ENCODE results near the gene SEC61A1. TPM values are rescaled to one million over a fixed set of nuclear protein-coding genes. Genes with fewer than 3 reads are reported as not detected.

The SEC61A1 gene
- total RNA-seq, 2 donors from 2014 or later: 152 to 174 TPM

DNA sequence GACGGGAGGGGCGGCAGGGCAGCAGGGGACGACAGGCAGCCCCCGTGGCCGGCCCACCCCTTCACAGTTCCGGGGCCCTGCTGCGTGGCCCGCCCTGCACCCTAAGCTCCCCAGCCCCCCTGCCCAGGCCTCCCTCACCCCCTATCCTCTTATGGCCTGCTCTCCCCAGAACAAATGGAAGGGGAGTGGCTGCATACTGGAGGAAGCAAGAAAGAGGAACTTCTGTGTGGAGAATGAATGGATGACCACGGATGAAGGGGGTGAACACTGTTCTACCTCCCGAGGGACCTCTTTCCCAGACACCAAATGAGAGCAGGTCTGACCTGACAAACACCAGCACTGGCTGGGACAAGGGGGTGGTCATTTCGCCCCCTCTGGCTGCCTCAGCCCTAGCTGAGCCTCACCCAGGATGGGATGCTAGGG, 25.0 kb downstream of the SEC61A1 start:
- H3K4me1 ChIP-seq (ENCODE audit: control insufficient read depth, insufficient read depth, low read length): peaks cover 3% of the 10 kb centered on the region
- no peak overlapping the region for H3K9ac ChIP-seq (ENCODE audit: extremely low read depth, low read length, poor library complexity, severe bottlenecking)
- H3K27me3 Mint-ChIP-seq (ENCODE audit: insufficient read depth): peaks cover 14% of the 10 kb centered on the region
- H3K36me3 Mint-ChIP-seq (ENCODE audit: low read depth): peaks cover 38% of the 10 kb centered on the region
- H3K4me1 Mint-ChIP-seq: peaks cover 5% of the 10 kb centered on the region
- no peak overlapping the region for H3K4me3 Mint-ChIP-seq
- no peak overlapping the region for H3K27ac Mint-ChIP-seq
- WGBS, 2 experiments (ENCODE audit: insufficient coverage in 1 of 2, insufficient read length in 1 of 2): 33 to 67% methylated on average over 3 to 11 of the region's 11 CpGs
- H3K36me3 ChIP-seq (ENCODE audit: control insufficient read depth, insufficient read depth, low read length): peaks cover 31% of the 10 kb centered on the region
- H3K4me3 ChIP-seq (ENCODE audit: low read length): no peak overlapping the region
- H3K27ac ChIP-seq (ENCODE audit: low read depth, low read length): no peak overlapping the region
- no peaks in the 10 kb centered on the region for H3K27me3 ChIP-seq (ENCODE audit: control insufficient read depth, insufficient read depth, low read length, poor library complexity, severe bottlenecking)
- TF ChIP-seq, protein P1, sequence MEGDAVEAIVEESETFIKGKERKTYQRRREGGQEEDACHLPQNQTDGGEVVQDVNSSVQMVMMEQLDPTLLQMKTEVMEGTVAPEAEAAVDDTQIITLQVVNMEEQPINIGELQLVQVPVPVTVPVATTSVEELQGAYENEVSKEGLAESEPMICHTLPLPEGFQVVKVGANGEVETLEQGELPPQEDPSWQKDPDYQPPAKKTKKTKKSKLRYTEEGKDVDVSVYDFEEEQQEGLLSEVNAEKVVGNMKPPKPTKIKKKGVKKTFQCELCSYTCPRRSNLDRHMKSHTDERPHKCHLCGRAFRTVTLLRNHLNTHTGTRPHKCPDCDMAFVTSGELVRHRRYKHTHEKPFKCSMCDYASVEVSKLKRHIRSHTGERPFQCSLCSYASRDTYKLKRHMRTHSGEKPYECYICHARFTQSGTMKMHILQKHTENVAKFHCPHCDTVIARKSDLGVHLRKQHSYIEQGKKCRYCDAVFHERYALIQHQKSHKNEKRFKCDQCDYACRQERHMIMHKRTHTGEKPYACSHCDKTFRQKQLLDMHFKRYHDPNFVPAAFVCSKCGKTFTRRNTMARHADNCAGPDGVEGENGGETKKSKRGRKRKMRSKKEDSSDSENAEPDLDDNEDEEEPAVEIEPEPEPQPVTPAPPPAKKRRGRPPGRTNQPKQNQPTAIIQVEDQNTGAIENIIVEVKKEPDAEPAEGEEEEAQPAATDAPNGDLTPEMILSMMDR (conservative IDR thresholded peaks at IDR 0.05): no peak
- no peaks in the 10 kb centered on the region for H3K9me3 ChIP-seq (ENCODE audit: control insufficient read depth, low read length)
- DNase-seq: no peak
- no peaks in the 10 kb centered on the region for H3K9me3 Mint-ChIP-seq

DNA sequence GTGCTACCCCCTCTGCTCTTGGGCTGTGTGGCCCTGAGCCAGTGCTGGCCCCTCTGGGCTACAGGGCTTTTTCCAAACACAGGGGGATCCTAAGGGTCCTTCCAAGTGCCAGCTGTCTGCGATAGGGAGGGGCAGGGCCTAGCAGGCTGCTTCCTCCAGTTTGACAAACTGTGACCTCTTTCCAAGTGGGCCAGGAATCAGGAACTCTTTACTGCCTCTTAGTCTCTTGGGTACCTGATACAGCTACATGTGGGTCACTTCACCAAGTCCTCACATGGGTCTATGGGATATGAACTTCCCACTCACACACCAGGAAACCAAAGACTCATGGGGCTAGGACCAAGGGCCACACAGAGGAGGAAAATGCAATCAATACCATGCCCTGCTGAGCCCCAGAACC, 25.4 kb downstream of the SEC61A1 start:
- peaks cover 31% of the 10 kb centered on the region for H3K36me3 ChIP-seq (ENCODE audit: control insufficient read depth, insufficient read depth, low read length)
- Mint-ChIP-seq H3K4me3 (no peak overlapping the region), H3K4me1 (peaks cover 5% of the 10 kb centered on the region), H3K27ac (no peak overlapping the region), H3K36me3 (ENCODE audit: low read depth) (peaks cover 42% of the 10 kb centered on the region), H3K27me3 (ENCODE audit: insufficient read depth) (peaks cover 14% of the 10 kb centered on the region), H3K9me3 (no peaks in the 10 kb centered on the region)
- H3K4me1 ChIP-seq (ENCODE audit: control insufficient read depth, insufficient read depth, low read length): peaks cover 3% of the 10 kb centered on the region
- H3K9me3 ChIP-seq (ENCODE audit: control insufficient read depth, low read length): no peaks in the 10 kb centered on the region
- no peaks in the 10 kb centered on the region for H3K27me3 ChIP-seq (ENCODE audit: control insufficient read depth, insufficient read depth, low read length, poor library complexity, severe bottlenecking)
- H3K9ac ChIP-seq (ENCODE audit: extremely low read depth, low read length, poor library complexity, severe bottlenecking): no peak overlapping the region
- 90 to 100% methylated on average over 1 of the region's 1 CpG for WGBS, 2 experiments (ENCODE audit: insufficient coverage in 1 of 2, insufficient read length in 1 of 2)
- TF ChIP-seq, protein P1 (conservative IDR thresholded peaks at IDR 0.05): no peak
- H3K4me3 ChIP-seq (ENCODE audit: low read length): no peak overlapping the region
- H3K27ac ChIP-seq (ENCODE audit: low read depth, low read length): no peak overlapping the region
- DNase-seq: peak; percentile 59

DNA sequence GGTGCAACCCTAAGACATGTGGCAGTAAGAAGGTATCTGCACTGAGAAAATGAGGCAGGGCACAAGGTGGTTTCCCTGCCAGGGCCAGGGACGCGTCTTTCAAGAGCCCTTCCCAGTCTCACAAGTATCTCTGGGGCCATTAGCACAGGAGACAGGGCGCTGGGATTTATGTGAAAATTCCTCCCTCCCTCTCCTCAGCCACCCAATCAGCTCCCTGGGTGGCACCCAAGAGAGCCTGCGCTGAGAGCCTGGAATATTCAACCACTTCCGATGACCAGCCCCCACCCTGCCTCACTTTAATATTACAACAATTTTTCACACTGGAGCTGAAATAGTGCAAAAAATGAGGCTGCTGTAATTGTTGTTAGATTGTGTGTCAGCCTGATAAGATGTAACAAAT, 26.1 kb downstream of the SEC61A1 start:
- peaks cover 32% of the 10 kb centered on the region for H3K36me3 ChIP-seq (ENCODE audit: control insufficient read depth, insufficient read depth, low read length)
- Mint-ChIP-seq H3K36me3 (ENCODE audit: low read depth) (peaks cover 44% of the 10 kb centered on the region), H3K9me3 (no peaks in the 10 kb centered on the region), H3K27ac (no peak overlapping the region), H3K27me3 (ENCODE audit: insufficient read depth) (peaks cover 14% of the 10 kb centered on the region), H3K4me1 (peaks cover 5% of the 10 kb centered on the region), H3K4me3 (no peak overlapping the region)
- DNase-seq: peak; percentile 35
- H3K27ac ChIP-seq (ENCODE audit: low read depth, low read length): no peak overlapping the region
- H3K27me3 ChIP-seq (ENCODE audit: control insufficient read depth, insufficient read depth, low read length, poor library complexity, severe bottlenecking): no peaks in the 10 kb centered on the region
- H3K9ac ChIP-seq (ENCODE audit: extremely low read depth, low read length, poor library complexity, severe bottlenecking): no peak overlapping the region
- WGBS, 2 experiments (ENCODE audit: insufficient coverage in 1 of 2, insufficient read length in 1 of 2): 91 to 100% methylated on average over 1 to 5 of the region's 5 CpGs
- H3K9me3 ChIP-seq (ENCODE audit: control insufficient read depth, low read length): no peaks in the 10 kb centered on the region
- TF ChIP-seq, protein P1 (conservative IDR thresholded peaks at IDR 0.05): no peak
- H3K4me1 ChIP-seq (ENCODE audit: control insufficient read depth, insufficient read depth, low read length): peaks cover 3% of the 10 kb centered on the region
- no peak overlapping the region for H3K4me3 ChIP-seq (ENCODE audit: low read length)
